Superior temporal gyrus (tissue), 1 donor: ENCODE measurements around the gene MZF1.
A peak's percentile ranks its signal among the peaks of the same experiment; 100 is the strongest.

Source experiments
- DNase-seq: peaks from one replicate; pipeline ENCODE4 v3.0.0-alpha.2; 2016; ENCODE audit errors: extremely low spot score

The MZF1 gene

DNA sequence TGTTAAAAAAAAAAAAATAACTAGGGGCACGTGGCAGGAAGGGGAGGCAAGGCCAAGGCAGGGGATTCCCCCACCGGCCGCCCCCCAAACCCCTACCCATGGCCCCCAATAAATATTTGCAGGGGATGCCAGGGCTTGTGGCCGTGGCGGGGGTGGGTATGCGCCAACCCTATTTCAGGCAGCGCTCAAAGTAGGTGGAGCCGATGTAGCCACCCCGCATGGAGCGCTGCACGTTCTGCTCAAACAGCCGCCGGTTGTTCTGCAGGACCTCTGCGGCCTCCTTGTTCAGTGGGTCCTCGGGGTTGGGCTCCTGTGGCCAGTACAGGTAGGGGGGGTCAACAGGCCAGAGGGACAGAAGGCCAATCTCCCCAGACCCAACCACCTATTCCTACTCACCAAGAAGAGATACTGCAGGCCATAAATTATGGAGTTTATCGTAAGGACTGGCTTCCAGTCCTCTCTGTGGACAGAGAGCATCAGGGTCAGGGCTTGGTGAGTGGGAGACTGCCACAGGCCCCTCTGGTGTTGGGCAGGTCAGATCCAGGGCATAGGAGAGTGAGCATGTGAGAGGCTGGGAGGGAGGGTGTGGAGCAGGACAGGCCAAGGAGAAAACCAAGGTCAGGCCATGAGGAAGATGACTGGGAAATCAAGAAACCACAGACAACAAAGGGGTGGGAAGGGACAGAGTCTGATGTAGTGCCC lies 17.1 kb downstream of the MZF1 start:
- no peak for DNase-seq

DNA sequence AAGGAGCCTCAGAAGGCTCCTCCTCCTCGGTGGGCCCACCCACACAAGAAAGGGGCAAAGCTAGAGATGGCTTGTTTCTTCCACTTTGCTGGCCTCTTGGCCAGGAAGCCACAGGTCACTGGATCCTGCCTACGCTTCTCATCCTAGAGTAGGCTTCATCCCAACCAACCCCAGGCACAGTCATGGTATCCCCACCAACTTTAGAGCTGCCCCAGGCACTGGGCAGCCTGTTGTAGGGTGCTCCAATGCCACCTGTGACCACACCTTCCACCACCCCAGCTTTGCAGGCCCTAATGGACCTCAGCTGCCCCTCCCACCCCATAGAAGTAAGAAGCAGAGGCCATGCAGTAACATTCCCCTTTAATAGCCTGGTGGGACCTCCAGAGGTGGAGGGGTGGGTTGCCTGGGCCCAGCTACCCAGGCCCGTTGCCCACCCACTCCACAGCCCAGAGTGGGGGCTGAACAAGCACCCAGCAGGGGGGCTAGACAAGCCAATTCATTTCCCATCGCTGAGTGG lies 17.7 kb downstream of the MZF1 start:
- no peak for DNase-seq

DNA sequence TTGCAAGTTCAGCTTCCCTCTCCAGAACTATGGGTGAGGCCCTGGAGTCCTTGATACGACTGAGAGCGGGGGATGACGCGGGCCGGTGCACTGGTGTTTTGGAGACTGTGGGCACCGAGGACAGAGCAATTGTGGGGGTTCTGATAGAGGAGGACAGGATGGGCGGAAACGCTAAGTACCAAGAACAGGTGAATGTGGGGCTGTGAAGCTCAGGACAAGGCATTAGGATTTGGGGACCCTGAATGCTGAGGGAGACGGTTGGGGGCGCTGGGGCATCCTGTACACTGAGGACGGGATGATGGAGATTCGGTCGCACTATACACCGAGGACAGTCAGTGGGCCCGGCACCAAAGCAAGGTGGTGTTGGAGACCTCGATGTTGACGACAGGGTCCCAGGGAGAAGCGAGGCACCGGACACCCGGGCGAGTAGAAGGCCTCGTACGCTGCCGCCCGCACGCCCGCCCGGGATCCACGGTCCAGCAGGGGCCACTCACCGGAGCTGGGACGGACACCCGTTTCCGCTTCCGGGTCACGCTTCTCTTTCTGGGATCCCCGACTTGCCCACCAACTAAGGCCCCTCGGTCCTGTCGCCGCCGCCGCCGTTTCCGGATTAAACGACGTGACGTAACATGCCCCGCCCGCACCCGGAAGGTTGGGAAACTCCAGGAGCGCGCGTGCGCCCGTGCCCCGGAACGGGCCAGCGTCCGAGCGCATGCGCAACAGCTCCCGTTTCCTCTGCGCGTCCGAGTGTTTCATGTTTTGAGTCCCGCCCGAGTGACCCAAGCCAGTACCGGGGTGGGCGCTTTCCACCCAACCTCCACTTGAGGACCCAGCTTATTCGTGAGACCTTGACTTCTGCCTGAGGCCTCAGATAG lies 18.4 kb downstream of the MZF1 start, which contains the start of gene CHMP2A:
Gene CHMP2A (minus strand): TSS at position 612 of the 875 bp plus-strand sequence. CDS start 893 bp downstream, outside the sequence.
- DNase-seq: peak; percentile 95

DNA sequence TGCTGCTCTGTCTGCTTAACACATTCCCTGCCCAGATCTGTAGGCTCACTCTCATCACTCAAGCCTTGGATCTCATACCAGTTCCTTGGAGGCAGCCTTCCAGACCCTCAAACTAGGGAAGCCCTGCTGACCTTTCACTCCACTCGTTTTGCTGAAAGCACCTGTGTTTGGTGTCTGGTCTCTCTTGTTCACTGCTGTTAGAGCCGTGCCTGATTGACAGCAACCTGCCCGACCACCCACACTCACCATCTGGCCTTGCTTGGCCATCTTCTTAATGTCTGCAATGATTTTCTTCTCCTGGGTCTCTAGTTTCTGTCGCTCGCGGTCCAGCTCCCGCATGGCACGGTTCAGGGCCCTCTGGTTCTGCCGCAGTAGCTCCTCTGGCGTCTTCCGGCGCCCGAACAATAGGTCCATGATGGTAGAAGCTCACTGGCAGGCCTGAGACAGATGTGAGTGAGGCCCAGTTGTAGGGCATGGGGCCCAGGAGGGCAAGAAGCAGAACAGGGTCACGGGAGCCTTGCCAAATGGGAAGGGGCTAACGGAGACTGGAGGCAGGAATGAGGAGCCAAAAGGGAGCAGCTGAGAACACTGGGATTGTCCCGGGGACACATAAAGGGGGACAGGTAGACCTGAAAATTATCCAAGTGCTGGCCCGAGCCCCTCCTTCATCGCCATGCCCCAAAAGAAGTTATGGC lies 19.2 kb downstream of the MZF1 start:
- no peak for DNase-seq

DNA sequence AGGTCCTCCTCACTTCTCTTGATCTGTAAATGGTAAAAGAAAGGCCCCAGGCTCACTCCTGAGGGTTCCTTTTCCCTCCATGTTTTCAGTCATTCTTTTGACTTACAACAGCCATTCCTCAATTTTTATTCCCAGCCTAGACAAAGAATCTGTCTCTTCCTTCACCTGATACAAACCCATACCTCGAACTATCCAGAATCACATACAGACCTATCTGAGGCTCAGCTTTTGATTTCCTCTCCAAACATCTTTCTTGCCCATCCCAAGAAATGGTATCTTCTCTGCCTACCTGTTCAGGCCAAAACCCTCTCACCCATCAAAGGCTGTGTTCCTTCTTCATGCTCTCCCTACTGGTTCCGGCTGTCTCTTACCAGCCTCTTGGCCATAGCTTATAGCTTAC lies 20.5 kb downstream of the MZF1 start:
- no peak for DNase-seq

- no peak for DNase-seq
These were observed 21.3 kb downstream of the MZF1 start for GRCh38 chr19:58551577-58552471.

- DNase-seq: no peak
These were observed 22.0 kb downstream of the MZF1 start for GRCh38 chr19:58551123-58551497.

- no peak for DNase-seq
These were observed 22.6 kb downstream of the MZF1 start for GRCh38 chr19:58550362-58551122.

- DNase-seq: no peak
These were observed 23.3 kb downstream of the MZF1 start for GRCh38 chr19:58549664-58550361.

- no peak for DNase-seq
These were observed 24.1 kb downstream of the MZF1 start for GRCh38 chr19:58548859-58549663.

GRCh38 chr19:58547323-58548312 lies 25.5 kb downstream of the MZF1 start:
- no peak for DNase-seq

- no peak for DNase-seq
These were observed 27.1 kb downstream of the MZF1 start for GRCh38 chr19:58546019-58546530.

GRCh38 chr19:58545286-58546018 lies 27.7 kb downstream of the MZF1 start:
- DNase-seq: no peak

- DNase-seq: peak; percentile 34
These were observed 28.4 kb downstream of the MZF1 start for GRCh38 chr19:58544591-58545285.

GRCh38 chr19:58543826-58544590 lies 29.1 kb downstream of the MZF1 start, which contains the start of gene TRIM28:
TSS of gene TRIM28 (plus strand) at chr19:58544064. CDS start at chr19:58544758, 694 bp downstream.
- peak; percentile 96 for DNase-seq
